Measurements from ENCODE around the gene ZDHHC8.

GRCh38 chr22:20170170-20170569 is 38.6 kb downstream of the ZDHHC8 start:
- no peak for TF ChIP-seq CTCF (IDR thresholded peaks at IDR 0.05)
- no peak for TF ChIP-seq POLR2A (IDR thresholded peaks at IDR 0.05)
